ENCODE results near the gene SLC41A1. TPM values are rescaled to one million over a fixed set of nuclear protein-coding genes. Genes with fewer than 3 reads are reported as not detected.

Gene SLC41A1
- total and polyA plus RNA-seq, 2 donors (not counting 3 experiments of a cell fraction or from before 2014, with no cell fraction given), result 21.7 to 22.0 TPM

DNA sequence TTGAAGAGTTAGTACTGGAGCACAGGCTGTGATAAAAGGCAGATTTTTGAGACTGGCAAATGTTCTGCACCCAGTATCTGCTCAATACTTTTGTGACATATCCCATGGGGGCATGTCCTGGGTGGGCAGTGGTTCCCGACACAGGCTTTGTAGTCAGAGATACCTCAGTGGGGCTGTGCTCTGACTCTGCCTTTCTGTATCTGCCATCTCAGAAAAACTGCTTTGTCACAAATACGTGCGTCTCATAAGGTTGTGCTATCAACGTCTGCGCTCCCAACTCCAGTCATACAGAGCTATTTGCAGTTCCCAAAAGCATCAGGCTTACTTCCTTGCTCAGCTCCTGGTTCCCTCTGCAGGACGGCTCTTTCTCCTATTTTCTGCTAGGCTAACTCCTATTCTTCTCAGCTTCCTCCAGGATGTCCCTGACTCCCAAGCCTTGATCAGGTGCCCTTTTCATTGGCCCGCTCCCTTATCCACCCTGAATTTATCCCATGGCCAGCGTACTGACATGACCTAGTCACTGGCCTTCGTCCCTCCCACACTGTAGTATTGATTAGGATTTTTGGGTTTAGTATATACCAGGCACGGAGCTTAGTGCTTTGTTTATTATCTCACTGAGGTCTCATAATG is 25.6 kb downstream of the SLC41A1 start:
- H3K4me1 ChIP-seq (ENCODE audit: control insufficient read depth, extremely low read depth, insufficient read depth, low read length), result no peaks in the 10 kb centered on the region
- no peak overlapping the region for H3K27ac ChIP-seq (ENCODE audit: insufficient read depth, low read depth, low read length)
- H3K9me3 ChIP-seq (replicated peaks; ENCODE audit: control insufficient read depth, insufficient read depth, low read length), result no peaks in the 10 kb centered on the region
- intact Hi-C loops (cut with micrococcal nuclease), result no loop called here
- no peak overlapping the region for H3K9ac ChIP-seq (replicated peaks; ENCODE audit: extremely low read depth, insufficient read depth, low read length)
- no TSS peak for BruUV-seq (replicated peaks)
- H3K9me1 ChIP-seq (replicated peaks; ENCODE audit: control insufficient read depth, extremely low read depth, insufficient read depth, low read length), result no peaks in the 10 kb centered on the region
- H2AFZ ChIP-seq (ENCODE audit: low read depth, low read length), result no peak overlapping the region
- TF ChIP-seq, protein P1, sequence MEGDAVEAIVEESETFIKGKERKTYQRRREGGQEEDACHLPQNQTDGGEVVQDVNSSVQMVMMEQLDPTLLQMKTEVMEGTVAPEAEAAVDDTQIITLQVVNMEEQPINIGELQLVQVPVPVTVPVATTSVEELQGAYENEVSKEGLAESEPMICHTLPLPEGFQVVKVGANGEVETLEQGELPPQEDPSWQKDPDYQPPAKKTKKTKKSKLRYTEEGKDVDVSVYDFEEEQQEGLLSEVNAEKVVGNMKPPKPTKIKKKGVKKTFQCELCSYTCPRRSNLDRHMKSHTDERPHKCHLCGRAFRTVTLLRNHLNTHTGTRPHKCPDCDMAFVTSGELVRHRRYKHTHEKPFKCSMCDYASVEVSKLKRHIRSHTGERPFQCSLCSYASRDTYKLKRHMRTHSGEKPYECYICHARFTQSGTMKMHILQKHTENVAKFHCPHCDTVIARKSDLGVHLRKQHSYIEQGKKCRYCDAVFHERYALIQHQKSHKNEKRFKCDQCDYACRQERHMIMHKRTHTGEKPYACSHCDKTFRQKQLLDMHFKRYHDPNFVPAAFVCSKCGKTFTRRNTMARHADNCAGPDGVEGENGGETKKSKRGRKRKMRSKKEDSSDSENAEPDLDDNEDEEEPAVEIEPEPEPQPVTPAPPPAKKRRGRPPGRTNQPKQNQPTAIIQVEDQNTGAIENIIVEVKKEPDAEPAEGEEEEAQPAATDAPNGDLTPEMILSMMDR (IDR thresholded peaks at IDR 0.05; ENCODE audit: extremely low read depth in 1 of 2, insufficient read depth in 1 of 2, low read depth in 1 of 2, low read length in 2 of 2), result no peak
- TF ChIP-seq EZH2 (IDR thresholded peaks at IDR 0.05; ENCODE audit: borderline replicate concordance, low read depth, low read length, severe bottlenecking), result no peak
- TF ChIP-seq POLR2AphosphoS5 (IDR thresholded peaks at IDR 0.05; ENCODE audit: insufficient read depth, low read depth, low read length), result no peak
- TF ChIP-seq POLR2A (IDR thresholded peaks at IDR 0.05; ENCODE audit: low read depth, low read length), result no peak
- no peak for TF ChIP-seq JUN (IDR thresholded peaks at IDR 0.05; ENCODE audit: borderline replicate concordance, insufficient read depth, insufficient read length, low read depth)
- no peak for TF ChIP-seq MYC (IDR thresholded peaks at IDR 0.05; ENCODE audit: low read depth, low read length)
- TF ChIP-seq FOS (IDR thresholded peaks at IDR 0.05; ENCODE audit: borderline replicate concordance, insufficient read depth, low read length), result no peak
- TF ChIP-seq, protein P2, sequence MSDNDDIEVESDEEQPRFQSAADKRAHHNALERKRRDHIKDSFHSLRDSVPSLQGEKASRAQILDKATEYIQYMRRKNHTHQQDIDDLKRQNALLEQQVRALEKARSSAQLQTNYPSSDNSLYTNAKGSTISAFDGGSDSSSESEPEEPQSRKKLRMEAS (IDR thresholded peaks at IDR 0.05; ENCODE audit: insufficient read depth, insufficient read length), result no peak
- TF ChIP-seq GATA2 (IDR thresholded peaks at IDR 0.05; ENCODE audit: insufficient read depth, insufficient read length, low read depth, low read length), result no peak
- H3K4me3 ChIP-seq (replicated peaks in 1 of 3; ENCODE audit: insufficient read depth in 1 of 3, low read depth in 1 of 3, low read length in 3 of 3), result no peak overlapping the region
- H3K79me2 ChIP-seq (ENCODE audit: control insufficient read depth, insufficient read depth, low read length), result no peaks in the 10 kb centered on the region
- POLR2A ChIA-PET, result no interaction called here
- no peaks in the 10 kb centered on the region for H4K20me1 ChIP-seq (replicated peaks; ENCODE audit: control insufficient read depth, extremely low read depth, insufficient read depth, low read length)
- no peak overlapping the region for H3K4me2 ChIP-seq (ENCODE audit: insufficient read depth, low read length)
- FAIRE-seq (no peak), DNase-seq (ENCODE audit: low read depth, low spot score) (no peak)
- no peaks in the 10 kb centered on the region for H3K36me3 ChIP-seq (ENCODE audit: control insufficient read depth in 2 of 2, extremely low read depth in 1 of 2, insufficient read depth in 2 of 2, low read length in 2 of 2)
- H3K27me3 ChIP-seq (ENCODE audit: control insufficient read depth in 2 of 2, insufficient read depth in 2 of 2, low read length in 2 of 2), result no peaks in the 10 kb centered on the region
- dilution Hi-C loops (cut with MboI; ENCODE audit: extremely low pct_ligation_motif_present, low sequenced_read_pairs), result no loop called here
- CTCF ChIA-PET, result interaction anchor here (0.7 to 12.5 kb wide), 6 partner anchors 14 to 190 kb away, joined by 3 to 403 read pairs (median 5); no protein-coding TSS in a partner anchor
